Stimulated activated CD8-positive, alpha-beta memory T cell treated with anti-CD3 and anti-CD28 coated beads, Interleukin-7, amount 100 ng/mL, for 4 hours (primary cell): ENCODE results near the gene ESYT3.
"Not testable (repeated sequence)": the region's sequence is repeated elsewhere in the genome, so short reads cannot be mapped to it uniquely, and the experiment has no call there.

Experiments used
- DNase-seq, 2 donors: peaks; one replicate each; pipeline ENCODE4 v3.0.0-alpha.2; 2020; ENCODE audit warnings: low read depth in 2 of 2

The ESYT3 gene

GRCh38 chr3:138443091-138443490 lies 8.7 kb downstream of the ESYT3 start:
- no peak for DNase-seq

- no peak for DNase-seq
These were observed 9.4 kb downstream of the ESYT3 start for GRCh38 chr3:138443521-138444503.

- no peak for DNase-seq
These were observed 10.8 kb downstream of the ESYT3 start for GRCh38 chr3:138445236-138445635.

- DNase-seq: no peak
These were observed 11.2 kb downstream of the ESYT3 start for GRCh38 chr3:138445654-138446053.

GRCh38 chr3:138448631-138449030 lies 14.2 kb downstream of the ESYT3 start:
- no peak for DNase-seq

- DNase-seq: no peak
These were observed 15.1 kb downstream of the ESYT3 start for GRCh38 chr3:138449490-138449889.

GRCh38 chr3:138450181-138450580 lies 15.8 kb downstream of the ESYT3 start:
- no peak for DNase-seq

- DNase-seq: no peak
These were observed 16.4 kb downstream of the ESYT3 start for GRCh38 chr3:138450704-138451424.

- DNase-seq: no peak
These were observed 17.3 kb downstream of the ESYT3 start for GRCh38 chr3:138451595-138452162.

GRCh38 chr3:138452436-138452835 lies 18.0 kb downstream of the ESYT3 start:
- DNase-seq: no peak

- DNase-seq: not testable (repeated sequence)
These were observed 19.5 kb downstream of the ESYT3 start for GRCh38 chr3:138453940-138454339.

GRCh38 chr3:138455801-138456716 lies 21.6 kb downstream of the ESYT3 start:
- no peak for DNase-seq

GRCh38 chr3:138456961-138457862 lies 22.8 kb downstream of the ESYT3 start:
- no peak for DNase-seq

GRCh38 chr3:138457863-138458735 lies 23.7 kb downstream of the ESYT3 start:
- DNase-seq: no peak

- no peak for DNase-seq
These were observed 24.5 kb downstream of the ESYT3 start for GRCh38 chr3:138458774-138459499.

GRCh38 chr3:138459619-138460535 lies 25.5 kb downstream of the ESYT3 start:
- no peak for DNase-seq

GRCh38 chr3:138460536-138461205 lies 26.3 kb downstream of the ESYT3 start:
- no peak for DNase-seq
